ENCODE data around the gene SUPT6H.

The SUPT6H gene

GRCh38 chr17:28702026-28702751 lies 40.2 kb downstream of the SUPT6H start:
- no peak for DNase-seq

DNA sequence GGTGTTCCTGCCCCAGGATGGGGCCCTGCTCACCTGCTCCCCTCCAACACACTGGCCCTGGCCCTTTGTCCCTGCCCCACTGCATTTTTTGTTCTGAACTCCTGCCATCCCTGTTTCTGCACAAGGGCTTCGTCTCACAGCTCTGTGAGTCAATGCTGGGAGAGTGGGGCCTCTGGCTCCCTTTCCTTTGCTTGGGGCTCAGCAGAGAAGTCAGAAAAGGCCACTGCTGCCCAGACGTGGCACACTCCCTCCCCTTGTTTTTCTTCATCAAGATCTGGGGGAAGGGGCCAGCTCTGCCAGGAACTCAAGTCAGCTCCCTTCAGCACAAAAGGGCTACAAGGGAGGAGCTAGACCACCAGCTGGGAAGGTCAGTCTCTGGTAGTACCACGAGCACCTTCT lies 40.7 kb downstream of the SUPT6H start:
- no peak for DNase-seq

GRCh38 chr17:28703552-28704218 lies 41.7 kb downstream of the SUPT6H start:
- no peak for DNase-seq

- DNase-seq, result no peak
Observed at GRCh38 chr17:28704219-28704858, 42.3 kb downstream of the SUPT6H start.

- no peak for DNase-seq
Observed at GRCh38 chr17:28705074-28705659, 43.2 kb downstream of the SUPT6H start.

- DNase-seq, result no peak
Observed at GRCh38 chr17:28705728-28706334, 43.8 kb downstream of the SUPT6H start.

GRCh38 chr17:28706471-28707338 lies 44.7 kb downstream of the SUPT6H start:
- DNase-seq, result no peak

DNA sequence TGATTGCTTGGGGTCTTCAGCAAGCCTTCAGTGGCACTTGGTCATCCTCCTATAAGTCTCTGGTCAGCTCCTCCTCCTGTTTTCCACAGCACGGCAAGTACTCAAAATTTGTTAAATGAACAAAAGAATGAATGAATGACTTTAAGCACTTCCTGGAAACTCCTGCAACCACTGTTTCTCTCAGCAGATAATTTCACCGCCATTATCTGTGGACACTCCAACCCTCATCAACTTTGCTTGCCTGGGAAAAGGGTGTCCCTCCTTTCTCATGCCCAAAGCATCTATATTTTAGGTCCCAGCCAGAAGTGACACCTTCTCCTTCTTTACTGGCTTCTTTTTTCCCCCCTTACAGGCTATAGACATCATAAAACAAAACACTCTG lies 45.3 kb downstream of the SUPT6H start:
- DNase-seq, result no peak

- peak; percentile 98 for DNase-seq
Observed at GRCh38 chr17:28710861-28711722, 49.1 kb downstream of the SUPT6H start.

- no peak for DNase-seq
Observed at GRCh38 chr17:28711723-28712031, 49.7 kb downstream of the SUPT6H start, which contains the start of gene PROCA1. Gene PROCA1 (minus strand): TSS chr17:28711888. CDS start chr17:28711660, 228 bp downstream.

- peak; percentile 70 for DNase-seq
Observed at GRCh38 chr17:28712032-28712704, 50.2 kb downstream of the SUPT6H start.

GRCh38 chr17:28712705-28713415 lies 50.9 kb downstream of the SUPT6H start:
- no peak for DNase-seq

- DNase-seq, result no peak
Observed at GRCh38 chr17:28714281-28714680, 52.3 kb downstream of the SUPT6H start.

GRCh38 chr17:28715217-28715616 lies 53.2 kb downstream of the SUPT6H start:
- DNase-seq, result no peak

DNA sequence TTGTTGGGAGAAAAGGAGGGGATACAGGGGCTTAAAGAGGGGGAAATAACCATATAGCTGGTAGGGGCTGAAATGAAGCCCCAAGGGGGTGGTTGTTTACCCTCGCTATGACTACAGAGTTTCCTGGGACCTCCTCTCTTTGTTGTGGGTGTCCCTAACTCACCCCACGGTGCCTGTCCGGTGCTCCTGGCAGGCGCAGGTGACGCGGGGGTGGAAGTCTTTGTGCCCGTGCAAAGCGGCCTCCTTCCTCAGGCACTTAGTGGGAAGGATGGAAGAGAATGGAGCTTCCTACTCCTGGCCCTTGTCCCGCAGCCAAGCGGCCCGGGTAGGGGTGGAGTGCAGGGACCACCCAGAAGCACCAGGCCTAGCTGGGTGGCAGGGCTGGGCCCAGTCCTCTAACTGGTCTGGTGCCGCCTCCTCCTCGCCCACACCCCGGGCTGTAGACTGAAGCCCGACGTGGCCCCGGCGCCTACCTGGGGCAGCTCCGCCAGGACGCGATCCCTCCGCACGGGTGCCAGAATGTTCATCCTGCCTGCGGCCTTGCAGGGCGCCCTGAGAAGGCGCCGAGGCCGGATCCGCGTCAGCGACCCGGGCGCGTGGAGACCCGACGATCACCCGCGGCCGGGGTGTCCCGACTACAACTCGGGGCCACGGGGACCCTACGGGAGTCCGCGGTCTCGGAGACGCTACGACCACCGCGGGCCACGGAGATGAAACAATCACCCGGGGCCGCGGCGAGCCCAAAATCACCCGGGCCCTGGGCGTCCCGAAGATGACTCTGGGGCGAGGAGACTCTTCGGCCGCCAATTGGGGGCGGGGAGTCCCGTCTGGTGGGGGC lies 55.0 kb downstream of the SUPT6H start:
- peak; percentile 74 for DNase-seq

- peak; percentile 92 for DNase-seq
Observed at GRCh38 chr17:28717578-28718332, 55.8 kb downstream of the SUPT6H start, which contains the start of gene RAB34. Gene RAB34 (minus strand): TSS chr17:28717868. CDS start chr17:28717266, 602 bp downstream.

- DNase-seq, result no peak
Observed at GRCh38 chr17:28718333-28719020, 56.5 kb downstream of the SUPT6H start.
